Bronchial epithelial cell (primary cell): ENCODE measurements around the gene ANXA6. TPM values are rescaled to one million over a fixed set of nuclear protein-coding genes. Genes with fewer than 3 reads are reported as not detected.

ENCODE experiments used
- DNase-seq: peaks from one replicate; pipeline ENCODE4 v3.0.0-alpha.2; 2010; ENCODE audit warnings: low read depth
- FAIRE-seq: peaks from 2 replicates; lab custom pipeline; 2011; peaks lifted over from hg19 to GRCh38; lab: Jason Lieb, UNC
- H3K27me3 ChIP-seq: 2 replicates; pipeline ENCODE4 v1.5.1; 2011; ENCODE audit warnings: low read length; ENCODE audit not compliant: control insufficient read depth, insufficient read depth
- H3K36me3 ChIP-seq: 2 replicates; pipeline ENCODE4 v1.5.1; 2011; ENCODE audit warnings: low read length; ENCODE audit not compliant: control insufficient read depth, insufficient read depth
- H3K4me3 ChIP-seq: 2 replicates; pipeline ENCODE4 v1.5.1; 2011; ENCODE audit warnings: mild to moderate bottlenecking, low read depth, low read length, control low read depth
- CTCF ChIP-seq: IDR thresholded peaks from 2 replicates; pipeline ENCODE4 v1.5.1; 2011; ENCODE audit warnings: mild to moderate bottlenecking, moderate library complexity, low read length, control low read depth, inconsistent platforms; ENCODE audit not compliant: insufficient read depth, severe bottlenecking
- total RNA-seq: library from RNA; depleted of rRNA; stranded (reverse); fragments of >200 nt; gene quantifications from 2 replicates; pipeline ENCODE4 v1.2.1, GENCODE V29; 2014

Gene ANXA6
- total RNA-seq, 1 donor from 2014 or later, result 11.3 TPM

GRCh38 chr5:151067632-151068432, 89.7 kb downstream of the ANXA6 start:
- TF ChIP-seq CTCF, result no peak
- Histone ChIP-seq H3K27me3 (no peaks in the 10 kb centered on the region), H3K4me3 (no peak overlapping the region), H3K36me3 (peaks cover 28% of the 10 kb centered on the region)
- DNase-seq (no peak), FAIRE-seq (no peak)

GRCh38 chr5:151066920-151067319, 90.7 kb downstream of the ANXA6 start:
- Histone ChIP-seq H3K4me3 (no peak overlapping the region), H3K27me3 (no peaks in the 10 kb centered on the region), H3K36me3 (peaks cover 35% of the 10 kb centered on the region)
- DNase-seq (no peak), FAIRE-seq (no peak)
- TF ChIP-seq CTCF, result no peak

GRCh38 chr5:151065609-151066008, 92.0 kb downstream of the ANXA6 start:
- no peak for FAIRE-seq
- TF ChIP-seq CTCF, result no peak
- no peak overlapping the region for H3K4me3 ChIP-seq
- no peaks in the 10 kb centered on the region for H3K27me3 ChIP-seq
- no peak for DNase-seq
- H3K36me3 ChIP-seq, result peaks cover 34% of the 10 kb centered on the region

- DNase-seq, result no peak
- no peaks in the 10 kb centered on the region for H3K27me3 ChIP-seq
- peaks cover 39% of the 10 kb centered on the region for H3K36me3 ChIP-seq
- no peak for TF ChIP-seq CTCF
- FAIRE-seq, result no peak
- H3K4me3 ChIP-seq, result no peak overlapping the region
Observed at GRCh38 chr5:151064916-151065499, 92.6 kb downstream of the ANXA6 start.

GRCh38 chr5:151063142-151063989, 94.2 kb downstream of the ANXA6 start:
- no peak for TF ChIP-seq CTCF
- Histone ChIP-seq H3K36me3 (peaks cover 41% of the 10 kb centered on the region), H3K27me3 (no peaks in the 10 kb centered on the region), H3K4me3 (no peak overlapping the region)
- DNase-seq (peak; percentile 63), FAIRE-seq (no peak)
